GM12878 (cell line): ENCODE measurements around the gene RAB22A. TPM values are rescaled to one million over a fixed set of nuclear protein-coding genes. Genes with fewer than 3 reads are reported as not detected.
A peak's percentile ranks its signal among the peaks of the same experiment; 100 is the strongest.

ENCODE experiments used
- ATAC-seq: fragments of 200-7000 bp; cut with Tn5 transposase; 3 replicates; pipeline ENCODE4 v1.9.1; 2020; ENCODE audit warnings: mild to moderate bottlenecking, moderate library complexity
- BruUV-seq: library from RNA; stranded (reverse); fragments of 400-500 nt; replicated peaks from 2 replicates; lab custom pipeline; 2021; lab: Mats Ljungman, UMichigan
- CTCF ChIA-PET: fragments of 300-600 bp; sonication (Branson Sonifier 250); formaldehyde crosslinking; extraction: SDS; loops from one replicate; lab custom pipeline; 2021; ENCODE audit warnings: inconsistent platforms; lab: Yijun Ruan, JAX
- POLR2A ChIA-PET: fragments of 350-600 bp; formaldehyde crosslinking; extraction: SDS; loops from one replicate; lab custom pipeline; 2021; ENCODE audit warnings: inconsistent platforms; lab: Charles Lee
- RAD21 ChIA-PET: fragments of 300-600 bp; sonication (Branson Sonifier 250); formaldehyde crosslinking; loops from one replicate; lab custom pipeline; 2023; ENCODE audit warnings: antibody characterized with exemption; ENCODE audit not compliant: unreplicated experiment; lab: Charles Lee
- SMC1A ChIA-PET: fragments of 300-600 bp; sonication (Branson Sonifier 250); formaldehyde crosslinking; loops from one replicate; lab custom pipeline; 2023; ENCODE audit not compliant: unreplicated experiment, uncharacterized antibody; lab: Charles Lee
- DNase-seq: peaks from one replicate; pipeline ENCODE4 v3.0.0-alpha.2; 2011; ENCODE audit warnings: low read depth, low spot score
- FAIRE-seq: peaks from 3 replicates; lab custom pipeline; 2011; peaks lifted over from hg19 to GRCh38; lab: Jason Lieb, UNC
- H2AFZ ChIP-seq: 2 replicates; pipeline ENCODE4 v1.6.0; 2011; ENCODE audit warnings: low read depth, low read length, control low read depth; ENCODE audit not compliant: control insufficient read depth
- H3K27ac ChIP-seq: 2 replicates; pipeline ENCODE4 v1.5.1; 2011; ENCODE audit warnings: control low read depth; ENCODE audit not compliant: control insufficient read depth, insufficient read depth
- H3K27me3 ChIP-seq, 2 experiments: replicated peaks in 1 of 2; 2 replicates each; pipeline versions ENCODE4 v1.6.0 to v1.6.1; 2011; ENCODE audit warnings: low read length in 1 of 2; ENCODE audit not compliant: control insufficient read depth in 2 of 2, insufficient read depth in 2 of 2
- H3K36me3 ChIP-seq, 2 experiments: 2 replicates each; pipeline ENCODE4 v1.5.1; 2011; ENCODE audit warnings: low read length in 1 of 2; ENCODE audit not compliant: control insufficient read depth in 2 of 2, insufficient read depth in 2 of 2
- H3K4me1 ChIP-seq: 2 replicates; pipeline ENCODE4 v1.6.1; 2011; ENCODE audit warnings: mild to moderate bottlenecking, low read length, moderate library complexity, mixed read lengths; ENCODE audit not compliant: control insufficient read depth, insufficient read depth
- H3K4me2 ChIP-seq: 2 replicates; pipeline ENCODE4 v1.6.0; 2011; ENCODE audit warnings: control low read depth; ENCODE audit not compliant: control insufficient read depth, insufficient read depth
- H3K4me3 ChIP-seq: fragments of 200-600 bp; sonication (generic); 2 replicates; pipeline ENCODE4 v1.5.1; 2016
- H3K79me2 ChIP-seq: 2 replicates; pipeline ENCODE4 v1.6.0; 2011; ENCODE audit warnings: low read length; ENCODE audit not compliant: control insufficient read depth, insufficient read depth
- H3K9ac ChIP-seq: 2 replicates; pipeline ENCODE4 v1.8.0; 2011; ENCODE audit warnings: low read length, control low read depth, mixed read lengths; ENCODE audit not compliant: control insufficient read depth, insufficient read depth
- H3K9me3 ChIP-seq: replicated peaks from 3 replicates; pipeline ENCODE4 v1.5.1; 2011; ENCODE audit warnings: mild to moderate bottlenecking, low read length; ENCODE audit not compliant: control insufficient read depth, insufficient read depth
- H4K20me1 ChIP-seq: 2 replicates; pipeline ENCODE4 v1.6.0; 2011; ENCODE audit not compliant: control insufficient read depth, insufficient read depth
- MYB ChIP-seq: fragments of 150-350 bp; IDR thresholded peaks from 2 replicates; pipeline ENCODE4 v1.6.1; 2014; ENCODE audit warnings: mild to moderate bottlenecking, low read depth, low read length, borderline replicate concordance
- NKRF ChIP-seq: fragments of 450-650 bp; conservative IDR thresholded peaks from 2 replicates; pipeline ENCODE4 v1.6.1; 2017; ENCODE audit warnings: mild to moderate bottlenecking, moderate library complexity
- POLR2A ChIP-seq: IDR thresholded peaks from 2 replicates; pipeline ENCODE4 v1.6.1; 2011; ENCODE audit warnings: low read depth, mild to moderate bottlenecking, low read length
- POLR2AphosphoS5 ChIP-seq: IDR thresholded peaks from 2 replicates; pipeline ENCODE4 v1.6.1; 2011; ENCODE audit warnings: mild to moderate bottlenecking, low read length, inconsistent platforms
- POU2F2 ChIP-seq: IDR thresholded peaks from 3 replicates; pipeline ENCODE4 v1.6.1; 2011; ENCODE audit warnings: low read depth, mild to moderate bottlenecking, low read length, borderline replicate concordance
- RELA ChIP-seq: fragments of 450-650 bp; IDR thresholded peaks from 2 replicates; pipeline ENCODE4 v1.8.0; 2014; ENCODE audit warnings: borderline replicate concordance; ENCODE audit not compliant: partially characterized antibody
- RELB ChIP-seq: fragments of 450-650 bp; IDR thresholded peaks from 2 replicates; pipeline ENCODE4 v1.6.1; 2017; ENCODE audit warnings: low read depth, mild to moderate bottlenecking, moderate library complexity
- SRF ChIP-seq, 2 experiments: IDR thresholded peaks; 2 replicates each; pipeline ENCODE4 v1.6.1; 2011; ENCODE audit warnings: low read depth in 2 of 2, low read length in 2 of 2, mild to moderate bottlenecking in 1 of 2, moderate library complexity in 1 of 2
- WGBS: methylation state at CpG from one replicate; pipeline ENCODE4 v1.1.6; 2016; ENCODE audit warnings: low lambda C conversion rate; ENCODE audit not compliant: insufficient replicate concordance, insufficient coverage; ENCODE audit errors: missing lambda C conversion rate; 5-methylcytosine and 5-hydroxymethylcytosine counted together
- in situ Hi-C: fragments of 300-500 bp; cut with MboI; formaldehyde crosslinking; loops from 9 replicates; pipeline ENCODE4 v1.14.3; 2018; ENCODE audit warnings: mixed read lengths
- intact Hi-C: fragments of 100-400 bp; cut with micrococcal nuclease; formaldehyde crosslinking; loops from one replicate; pipeline ENCODE4 v1.14.2; 2022; ENCODE audit not compliant: unreplicated experiment
- polyA plus RNA-seq, 11 experiments: library from polyadenylated mRNA; depleted of rRNA in 4 of 11; unstranded in 6 of 11; stranded (reverse) in 5 of 11; fragments of >200 nt; fragmentation: Nextera tagmentation in 4 of 11; fragmentation: Illumina TruSeq in 1 of 11; extraction: Ambion mirVana in 4 of 11; extraction: Trizol in 1 of 11; gene quantifications; 1 replicate in 1 of 11; 2 replicates in 10 of 11; pipeline versions ENCODE4 v1.2.1 to v1.2.3, GENCODE V29; 2011 to 2016; ENCODE audit warnings: inconsistent platforms in 2 of 11, missing spikeins in 2 of 11, low read depth in 1 of 11
- total RNA-seq, 4 experiments: library from RNA; depleted of rRNA in 3 of 4; stranded (reverse); fragments of >200 nt in 3 of 4; fragmentation: Illumina TruSeq in 1 of 4; extraction: Trizol in 1 of 4; gene quantifications; 2 replicates each; pipeline versions ENCODE4 v1.2.1 to v1.2.3, GENCODE V29; 2013 to 2021

The RAB22A gene
- total and polyA plus RNA-seq, 10 of the 15 experiments (the other 5 are each of a cell fraction or from before 2014, with no cell fraction given), result 2.7 to 12.0 (median 10.0) TPM

- no TSS peak for BruUV-seq
- SMC1A ChIA-PET, result interaction anchor here (1.0 kb wide), 1 partner anchor 25 kb away, joined by 3 read pairs; no protein-coding TSS in a partner anchor
- no peak for FAIRE-seq
Measured at GRCh38 chr20:58308680-58309527, 611 bp upstream of the RAB22A start.

More at GRCh38 chr20:58308680-58309527, 611 bp upstream of the RAB22A start:
- ChIA-PET RAD21 (interaction anchor here (1.7 kb wide), 1 partner anchor 151 kb away, joined by 4 read pairs; no protein-coding TSS in a partner anchor), POLR2A (interaction anchor here (0.6 to 0.7 kb wide), 2 partner anchors 63 to 165 kb away, joined by 4 to 7 read pairs; no protein-coding TSS in a partner anchor), CTCF (no interaction called here)
- Histone ChIP-seq H3K79me2 (peaks cover 24% of the 10 kb centered on the region), H3K27ac (peak overlapping the region; percentile 42), H4K20me1 (no peaks in the 10 kb centered on the region), H3K9ac (peak overlapping the region; percentile 75), H2AFZ (peak overlapping the region; percentile 81), H3K4me2 (peak overlapping the region; percentile 88), H3K27me3 (no peaks in the 10 kb centered on the region), H3K36me3 (peaks cover 0 to 3% of the 10 kb centered on the region in 2 experiments; a peak in 1 of 4 replicates), H3K4me1 (peaks cover 16% of the 10 kb centered on the region; the same call in 1 of the 2 replicates), H3K4me3 (peak overlapping the region; percentile 100), H3K9me3 (no peaks in the 10 kb centered on the region)
- no peak for TF ChIP-seq RELA
- TF ChIP-seq POU2F2, result 0 out of 3 replicates have a peak, but pooled peaks have one; percentile 40
- TF ChIP-seq POLR2AphosphoS5, result peak; percentile 60; the same call in 1 of the 2 replicates
- peak; percentile 12; the same call in 1 of the 2 replicates for TF ChIP-seq NKRF
- TF ChIP-seq POLR2A, result peak; percentile 71; the same call in 1 of the 2 replicates
- no peak for TF ChIP-seq MYB
- 0 out of 2 replicates have a peak, but pooled peaks have one; percentile 20 for TF ChIP-seq RELB
- peak in 1 of 2 experiments; percentile 26; a peak in 1 of 4 replicates for TF ChIP-seq SRF (IDR thresholded peaks at IDR 0.05; ENCODE audit: low read depth in 2 of 2, low read length in 2 of 2)
- WGBS, result 22% methylated on average over 20 of the region's 41 CpGs
- DNase-seq (no peak), ATAC-seq (peak; percentile 70)
- in situ Hi-C loops, result no loop called here
- intact Hi-C loops, result loop anchor here (5.0 to 10.0 kb wide), 3 partner anchors 78 to 346 kb away; partner anchors contain the start of genes STX16 and VAPB
